Right kidney (tissue), 1 donor: Measurements from ENCODE around the gene UGT1A4.
"Not testable (repeated sequence)": the region's sequence is repeated elsewhere in the genome, so short reads cannot be mapped to it uniquely, and the experiment has no call there.

Source experiments
- DNase-seq: peaks from one replicate; pipeline ENCODE4 v3.0.0-alpha.2; 2016

Gene UGT1A4

GRCh38 chr2:233750689-233751088, 32.2 kb downstream of the UGT1A4 start:
- DNase-seq = not testable (repeated sequence)

- not testable (repeated sequence) for DNase-seq
Measured at GRCh38 chr2:233751212-233752009, 32.9 kb downstream of the UGT1A4 start.

- DNase-seq = no peak
Measured at GRCh38 chr2:233754872-233755611, 36.5 kb downstream of the UGT1A4 start.

- no peak for DNase-seq
Measured at GRCh38 chr2:233756429-233757081, 38.0 kb downstream of the UGT1A4 start.

- no peak for DNase-seq
Measured at GRCh38 chr2:233758141-233758540, 39.6 kb downstream of the UGT1A4 start.

- no peak for DNase-seq
Measured at GRCh38 chr2:233758849-233759248, 40.3 kb downstream of the UGT1A4 start.

- DNase-seq = no peak
Measured at GRCh38 chr2:233760043-233760442, 41.5 kb downstream of the UGT1A4 start, which contains the start of gene UGT1A1. Gene UGT1A1 (plus strand): TSS chr2:233760270. CDS start chr2:233760288, 18 bp downstream.

GRCh38 chr2:233761040-233761769, 42.7 kb downstream of the UGT1A4 start:
- no peak for DNase-seq

GRCh38 chr2:233764264-233764663, 45.7 kb downstream of the UGT1A4 start:
- no peak for DNase-seq

- DNase-seq = no peak
Measured at GRCh38 chr2:233764761-233765160, 46.2 kb downstream of the UGT1A4 start.

- DNase-seq = no peak
Measured at GRCh38 chr2:233766416-233766815, 47.9 kb downstream of the UGT1A4 start.

- DNase-seq = no peak
Measured at GRCh38 chr2:233768076-233768475, 49.5 kb downstream of the UGT1A4 start.

- no peak for DNase-seq
Measured at GRCh38 chr2:233769260-233769659, 50.7 kb downstream of the UGT1A4 start.

- DNase-seq = no peak
Measured at GRCh38 chr2:233772153-233772552, 53.6 kb downstream of the UGT1A4 start.

- DNase-seq = no peak
Measured at GRCh38 chr2:233772583-233772982, 54.0 kb downstream of the UGT1A4 start.

- no peak for DNase-seq
Measured at GRCh38 chr2:233773854-233774253, 55.3 kb downstream of the UGT1A4 start.

GRCh38 chr2:233775414-233775813, 56.9 kb downstream of the UGT1A4 start:
- no peak for DNase-seq

GRCh38 chr2:233778030-233778429, 59.5 kb downstream of the UGT1A4 start, which contains the start of gene MROH2A:
Gene MROH2A (plus strand): TSS chr2:233778330. CDS start chr2:233779359, 1,029 bp downstream.
- DNase-seq = no peak

- no peak for DNase-seq
Measured at GRCh38 chr2:233779722-233780121, 61.2 kb downstream of the UGT1A4 start.

- no peak for DNase-seq
Measured at GRCh38 chr2:233780771-233781170, 62.2 kb downstream of the UGT1A4 start.

GRCh38 chr2:233789554-233789953, 71.0 kb downstream of the UGT1A4 start:
- no peak for DNase-seq
